Bronchus fibroblast of lung (primary cell): Measurements from ENCODE around the gene CSAD. TPM values are rescaled to one million over a fixed set of nuclear protein-coding genes. Genes with fewer than 3 reads are reported as not detected.

Experiments
- total RNA-seq: library from RNA; depleted of rRNA; stranded (reverse); fragments of >200 nt; gene quantifications from 2 replicates; pipeline ENCODE4 v1.2.3, GENCODE V29; 2015

CSAD gene
- 4.2 and 5.4 TPM in 2 replicates for total RNA-seq

GRCh38 chr12:53180220-53180930 lies at the start of gene CSAD, which contains the start of gene ZNF740:
TSS of gene CSAD (minus strand) at chr12:53180925. CDS start at chr12:53173470, 7,455 bp downstream.
TSS of gene ZNF740 (plus strand) at chr12:53180722. CDS start at chr12:53181984, 1,262 bp downstream.

GRCh38 chr12:53207042-53207441 lies 26.3 kb upstream of the CSAD start, which contains the start of gene ITGB7:
TSS of gene ITGB7 (minus strand) at chr12:53207251. CDS start at chr12:53200443, 6,808 bp downstream.

Other genes with a start within 250 kb of the CSAD start
- gene KRT18, start 231.8 kb downstream of the CSAD start, total RNA-seq: 135 and 154 TPM in 2 replicates
- 380 and 439 TPM in 2 replicates for gene EIF4B, start 174.5 kb downstream of the CSAD start, total RNA-seq
- gene TNS2, start 130.9 kb downstream of the CSAD start, total RNA-seq: 68.3 and 74.5 TPM in 2 replicates
- 24.7 and 27.1 TPM in 2 replicates for gene SPRYD3, start 101.5 kb downstream of the CSAD start, total RNA-seq
- 632 and 635 TPM in 2 replicates for gene IGFBP6, start 83.3 kb downstream of the CSAD start, total RNA-seq
- gene SOAT2, start 77.4 kb downstream of the CSAD start, total RNA-seq: under 0.01 TPM in 1 of 2 replicates, not detected in the other
- gene ZNF740, start 203 bp downstream of the CSAD start, total RNA-seq: 5.2 and 5.9 TPM in 2 replicates
- under 0.01 TPM in 2 replicates for gene ITGB7, start 26.3 kb upstream of the CSAD start, total RNA-seq
- 27.4 and 32.1 TPM in 2 replicates for gene RARG, start 51.3 kb upstream of the CSAD start, total RNA-seq
- 12.4 and 13.2 TPM in 2 replicates for gene ESPL1, start 87.4 kb upstream of the CSAD start, total RNA-seq
- gene PFDN5, start 114.6 kb upstream of the CSAD start, total RNA-seq: 364 and 411 TPM in 2 replicates
- gene MYG1, start 118.8 kb upstream of the CSAD start, total RNA-seq: 73.4 and 73.5 TPM in 2 replicates
- 95.6 and 105 TPM in 2 replicates for gene AAAS, start 140.7 kb upstream of the CSAD start, total RNA-seq
- gene SP7, start 155.4 kb upstream of the CSAD start, total RNA-seq: not detected in 2 replicates
- gene SP1, start 199.3 kb upstream of the CSAD start, total RNA-seq: 32.4 and 34.3 TPM in 2 replicates
- gene AMHR2, start 242.9 kb upstream of the CSAD start, total RNA-seq: not detected in 2 replicates